K562 (cell line): Measurements from ENCODE around the gene SAFB. TPM values are rescaled to one million over a fixed set of nuclear protein-coding genes. Genes with fewer than 3 reads are reported as not detected.

Experiments
- ATAC-seq: fragments of 200-7000 bp; cut with Tn5 transposase; 3 replicates; pipeline ENCODE4 v1.9.1; 2020; ENCODE audit warnings: moderate library complexity
- BruUV-seq: library from RNA; stranded (reverse); fragments of 400-500 nt; replicated peaks from 2 replicates; lab custom pipeline; 2021; lab: Mats Ljungman, UMichigan
- CTCF ChIA-PET: fragments of 300-600 bp; formaldehyde crosslinking; extraction: SDS; loops from one replicate; lab custom pipeline; 2021; ENCODE audit warnings: low intra/inter-chr PET ratio; lab: Yijun Ruan, JAX
- POLR2A ChIA-PET: fragments of 300-600, 350-650 bp; sonication (Branson Sonifier 250); formaldehyde crosslinking; extraction: SDS; loops from one replicate; lab custom pipeline; 2021; ENCODE audit warnings: antibody characterized with exemption, inconsistent platforms; lab: Yijun Ruan, JAX
- DNase-seq, 4 experiments: peaks; one replicate each; pipeline versions ENCODE4 v3.0.0 to v3.0.0-alpha.2; 2011 to 2018; ENCODE audit warnings: low spot score in 3 of 4, mixed read lengths in 3 of 4; ENCODE audit errors: extremely low read depth in 1 of 4
- FAIRE-seq: peaks from 2 replicates; lab custom pipeline; 2011; peaks lifted over from hg19 to GRCh38; lab: Jason Lieb, UNC
- H2AFZ ChIP-seq: 2 replicates; pipeline ENCODE4 v1.6.0; 2011; ENCODE audit warnings: low read depth, low read length, control low read depth, inconsistent platforms
- H3K27ac ChIP-seq: fragments of 200-600 bp; 3 replicates; pipeline ENCODE4 v1.8.0; 2011; ENCODE audit warnings: low read depth, mild to moderate bottlenecking, control low read depth, inconsistent platforms, low read length, moderate library complexity, mixed read lengths; ENCODE audit errors: extremely low read depth
- H3K27me3 ChIP-seq, 2 experiments: fragments of 300-600 bp in 1 of 2; 2 replicates in 1 of 2; 3 replicates in 1 of 2; pipeline versions ENCODE4 v1.6.0 to v1.8.0; 2011; ENCODE audit warnings: inconsistent platforms in 2 of 2, low read length in 2 of 2, mild to moderate bottlenecking in 1 of 2, mixed read lengths in 1 of 2, moderate library complexity in 1 of 2; ENCODE audit not compliant: control insufficient read depth in 2 of 2, insufficient read depth in 2 of 2
- H3K36me3 ChIP-seq: fragments of 300-600 bp; 3 replicates; pipeline ENCODE4 v1.8.0; 2011; ENCODE audit warnings: mild to moderate bottlenecking, low read length, inconsistent platforms; ENCODE audit not compliant: control insufficient read depth, insufficient read depth
- H3K4me1 ChIP-seq, 2 experiments: fragments of 200-600 bp in 1 of 2; replicated peaks in 1 of 2; 2 replicates in 1 of 2; 3 replicates in 1 of 2; pipeline versions ENCODE4 v1.5.1 to v1.8.0; 2011; ENCODE audit warnings: inconsistent platforms in 2 of 2, low read length in 2 of 2, mild to moderate bottlenecking in 1 of 2, mixed read lengths in 1 of 2, moderate library complexity in 1 of 2; ENCODE audit not compliant: control insufficient read depth in 2 of 2, insufficient read depth in 2 of 2
- H3K4me2 ChIP-seq: 2 replicates; pipeline ENCODE4 v1.6.1; 2011; ENCODE audit warnings: low read length, control low read depth, inconsistent platforms, mixed read lengths; ENCODE audit not compliant: insufficient read depth
- H3K4me3 ChIP-seq: fragments of 200-600 bp; sonication (generic), shearing (Covaris generic); 2 replicates; pipeline ENCODE4 v1.5.1; 2016; ENCODE audit warnings: control low read depth, inconsistent platforms
- H3K79me2 ChIP-seq: fragments of 200-600 bp; 3 replicates; pipeline ENCODE4 v1.8.0; 2011; ENCODE audit warnings: low read length, inconsistent platforms; ENCODE audit not compliant: control insufficient read depth, insufficient read depth
- H3K9ac ChIP-seq, 2 experiments: 2 replicates each; pipeline versions ENCODE4 v1.6.0 to v1.6.1; 2011; ENCODE audit warnings: low read depth in 2 of 2, low read length in 2 of 2, control low read depth in 1 of 2, inconsistent platforms in 1 of 2, mild to moderate bottlenecking in 1 of 2, mixed read lengths in 1 of 2; ENCODE audit not compliant: insufficient read depth in 1 of 2
- H3K9me1 ChIP-seq: one replicate; pipeline ENCODE4 v1.6.0; 2011; ENCODE audit warnings: inconsistent platforms, mild to moderate bottlenecking, low read length, moderate library complexity; ENCODE audit not compliant: control insufficient read depth, insufficient read depth
- H3K9me3 ChIP-seq: replicated peaks from 2 replicates; pipeline ENCODE4 v1.5.1; 2011; ENCODE audit warnings: low read depth, low read length, inconsistent platforms; ENCODE audit not compliant: control insufficient read depth, insufficient read depth
- H4K20me1 ChIP-seq: replicated peaks from 2 replicates; pipeline ENCODE4 v1.6.1; 2011; ENCODE audit warnings: low read length, inconsistent platforms, mixed read lengths; ENCODE audit not compliant: control insufficient read depth, insufficient read depth
- BCLAF1 ChIP-seq, 2 experiments: fragments of 450-650 bp in 1 of 2; IDR thresholded peaks; 2 replicates each; pipeline ENCODE4 v1.6.1; 2011 to 2017; ENCODE audit warnings: low read depth in 2 of 2, antibody characterized with exemption in 1 of 2, borderline replicate concordance in 1 of 2, low read length in 1 of 2, mild to moderate bottlenecking in 1 of 2, mixed read lengths in 1 of 2; ENCODE audit not compliant: control insufficient read depth in 1 of 2
- NFIC ChIP-seq: fragments of 450-650 bp; IDR thresholded peaks from 2 replicates; pipeline ENCODE4 v1.6.1; 2017; ENCODE audit warnings: mild to moderate bottlenecking, inconsistent platforms
- POLR2A ChIP-seq: fragments of 450-650 bp; conservative IDR thresholded peaks from 2 replicates; pipeline ENCODE4 v1.6.1; 2016
- POLR2G ChIP-seq: fragments of 200-400 bp; formaldehyde crosslinking; IDR thresholded peaks from 2 replicates; pipeline ENCODE4 v1.6.1; 2017; ENCODE audit warnings: low read depth, mild to moderate bottlenecking, antibody characterized with exemption, low read length, moderate library complexity
- XRCC3 ChIP-seq: fragments of 450-650 bp; IDR thresholded peaks from 2 replicates; pipeline ENCODE4 v1.6.1; 2017; ENCODE audit warnings: mild to moderate bottlenecking, moderate library complexity
- ZBTB2 ChIP-seq: fragments of 450-650 bp; IDR thresholded peaks from 2 replicates; pipeline ENCODE4 v1.6.1; 2016; ENCODE audit warnings: antibody characterized with exemption
- ZNF445 ChIP-seq: fragments of 250-450 bp; sonication (Bioruptor Pico); IDR thresholded peaks from 2 replicates; pipeline ENCODE4 v1.4.0; 2020; ENCODE audit warnings: low read depth, mild to moderate bottlenecking, moderate library complexity
- WGBS: fragments of 100-300 bp; shearing (Covaris generic); methylation state at CpG from one replicate; pipeline ENCODE4 v1.1.6; 2016; ENCODE audit warnings: low coverage, mixed read lengths; ENCODE audit not compliant: insufficient coverage; ENCODE audit errors: missing lambda C conversion rate; 5-methylcytosine and 5-hydroxymethylcytosine counted together
- in situ Hi-C: fragments of 300-500 bp; cut with MboI; formaldehyde crosslinking; loops from 4 replicates; pipeline ENCODE4 v1.15.0; 2018; ENCODE audit warnings: inconsistent platforms, mixed read lengths
- intact Hi-C: fragments of 100-400 bp; cut with micrococcal nuclease; formaldehyde crosslinking; loops from 2 replicates; pipeline ENCODE4 v1.14.2; 2022
- polyA plus RNA-seq, 8 experiments: library from polyadenylated mRNA; depleted of rRNA in 4 of 8; stranded (reverse) in 5 of 8; unstranded in 3 of 8; fragments of >200 nt; fragmentation: Nextera tagmentation in 2 of 8; fragmentation: Illumina TruSeq in 1 of 8; extraction: Ambion mirVana in 2 of 8; extraction: Trizol in 1 of 8; gene quantifications; 2 replicates each; pipeline versions ENCODE4 v1.2.1 to v1.2.3, GENCODE V29; 2011 to 2014; ENCODE audit warnings: inconsistent platforms in 1 of 8, missing spikeins in 1 of 8
- total RNA-seq, 7 experiments: library from RNA; depleted of rRNA in 6 of 7; stranded (reverse); fragments of >200 nt in 6 of 7; fragmentation: Illumina TruSeq in 2 of 7; extraction: Trizol in 2 of 7; gene quantifications; 2 replicates each; pipeline versions ENCODE4 v1.2.1 to v1.2.3, GENCODE V29; 2011 to 2021; ENCODE audit warnings: low replicate concordance in 1 of 7
- TF ChIP-seq, protein P1 (sequence below): sonication (generic); formaldehyde crosslinking; IDR thresholded peaks from 2 replicates; pipeline ENCODE4 v1.8.0; 2022; ENCODE audit warnings: missing genetic modification reagents, mild to moderate bottlenecking, moderate library complexity, borderline replicate concordance
- TF ChIP-seq, protein P2 (sequence below), 3 experiments: fragments of 200-800 bp in 1 of 3; fragments of 250-450 bp in 1 of 3; fragments of 450-650 bp in 1 of 3; sonication (Bioruptor Pico) in 1 of 3; sonication (Bioruptor generic) in 1 of 3; formaldehyde crosslinking in 1 of 3; IDR thresholded peaks; 2 replicates each; pipeline versions ENCODE4 v1.6.1 to v1.8.0; 2016 to 2022; ENCODE audit warnings: mild to moderate bottlenecking in 2 of 3, missing genetic modification characterization in 2 of 3, missing compliant biosample characterization in 1 of 3, moderate library complexity in 1 of 3

Gene SAFB
- total and polyA plus RNA-seq, 9 of the 15 experiments (the other 6 are each of a cell fraction or from before 2014, with no cell fraction given): 1.1 to 151 (median 83.1) TPM

DNA sequence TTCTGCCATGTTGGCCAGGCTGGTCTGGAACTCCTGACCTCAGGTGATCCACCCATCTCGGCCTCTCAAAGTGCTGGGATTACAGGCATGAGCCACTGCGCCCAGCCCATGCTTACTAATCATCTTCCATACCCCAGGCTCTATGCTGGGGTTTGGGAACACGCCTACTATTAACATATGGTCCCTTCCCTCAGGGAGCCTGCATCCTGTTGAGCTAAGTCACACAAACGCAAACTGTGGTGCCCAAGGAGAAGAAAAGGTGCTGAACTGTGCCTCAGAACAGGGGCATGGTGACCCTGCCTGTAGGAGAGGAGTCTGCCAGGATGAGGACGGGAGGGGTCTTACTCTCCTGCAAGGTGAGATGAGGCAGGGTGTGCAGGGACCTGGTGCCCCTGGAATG lies 51.8 kb downstream of the SAFB start (continued):
- TF ChIP-seq BCLAF1 (IDR thresholded peaks at IDR 0.05; ENCODE audit: borderline replicate concordance in 1 of 2, control insufficient read depth in 1 of 2, low read depth in 2 of 2, low read length in 1 of 2): no peak
- no peak for TF ChIP-seq ZBTB2
- no peak for TF ChIP-seq XRCC3

- TF ChIP-seq ZNF445 (CRISPR knock-in tag) (no peak), POLR2A (peak; percentile 36), NFIC (0 out of 2 replicates have a peak, but pooled peaks have one; percentile 20), POLR2G (peak; percentile 54)
- TF ChIP-seq, protein P1, sequence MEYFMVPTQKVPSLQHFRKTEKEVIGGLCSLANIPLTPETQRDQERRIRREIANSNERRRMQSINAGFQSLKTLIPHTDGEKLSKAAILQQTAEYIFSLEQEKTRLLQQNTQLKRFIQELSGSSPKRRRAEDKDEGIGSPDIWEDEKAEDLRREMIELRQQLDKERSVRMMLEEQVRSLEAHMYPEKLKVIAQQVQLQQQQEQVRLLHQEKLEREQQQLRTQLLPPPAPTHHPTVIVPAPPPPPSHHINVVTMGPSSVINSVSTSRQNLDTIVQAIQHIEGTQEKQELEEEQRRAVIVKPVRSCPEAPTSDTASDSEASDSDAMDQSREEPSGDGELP (CRISPR knock-in tag): peak; percentile 4; the same call in 1 of the 2 replicates
- TF ChIP-seq, protein P2, sequence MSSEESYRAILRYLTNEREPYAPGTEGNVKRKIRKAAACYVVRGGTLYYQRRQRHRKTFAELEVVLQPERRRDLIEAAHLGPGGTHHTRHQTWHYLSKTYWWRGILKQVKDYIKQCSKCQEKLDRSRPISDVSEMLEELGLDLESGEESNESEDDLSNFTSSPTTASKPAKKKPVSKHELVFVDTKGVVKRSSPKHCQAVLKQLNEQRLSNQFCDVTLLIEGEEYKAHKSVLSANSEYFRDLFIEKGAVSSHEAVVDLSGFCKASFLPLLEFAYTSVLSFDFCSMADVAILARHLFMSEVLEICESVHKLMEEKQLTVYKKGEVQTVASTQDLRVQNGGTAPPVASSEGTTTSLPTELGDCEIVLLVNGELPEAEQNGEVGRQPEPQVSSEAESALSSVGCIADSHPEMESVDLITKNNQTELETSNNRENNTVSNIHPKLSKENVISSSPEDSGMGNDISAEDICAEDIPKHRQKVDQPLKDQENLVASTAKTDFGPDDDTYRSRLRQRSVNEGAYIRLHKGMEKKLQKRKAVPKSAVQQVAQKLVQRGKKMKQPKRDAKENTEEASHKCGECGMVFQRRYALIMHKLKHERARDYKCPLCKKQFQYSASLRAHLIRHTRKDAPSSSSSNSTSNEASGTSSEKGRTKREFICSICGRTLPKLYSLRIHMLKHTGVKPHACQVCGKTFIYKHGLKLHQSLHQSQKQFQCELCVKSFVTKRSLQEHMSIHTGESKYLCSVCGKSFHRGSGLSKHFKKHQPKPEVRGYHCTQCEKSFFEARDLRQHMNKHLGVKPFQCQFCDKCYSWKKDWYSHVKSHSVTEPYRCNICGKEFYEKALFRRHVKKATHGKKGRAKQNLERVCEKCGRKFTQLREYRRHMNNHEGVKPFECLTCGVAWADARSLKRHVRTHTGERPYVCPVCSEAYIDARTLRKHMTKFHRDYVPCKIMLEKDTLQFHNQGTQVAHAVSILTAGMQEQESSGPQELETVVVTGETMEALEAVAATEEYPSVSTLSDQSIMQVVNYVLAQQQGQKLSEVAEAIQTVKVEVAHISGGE (CRISPR knock-in tag; IDR thresholded peaks at IDR 0.05): no peak
- intact Hi-C loops (no loop called here), in situ Hi-C loops (no loop called here)
- ATAC-seq (no peak), FAIRE-seq (no peak), DNase-seq (no peak)
- Histone ChIP-seq H3K36me3 (peaks cover 20% of the 10 kb centered on the region; the same call in 2 of the 3 replicates), H4K20me1 (no peaks in the 10 kb centered on the region; the same call in 1 of the 2 replicates), H3K4me2 (no peak overlapping the region), H3K27ac (no peak overlapping the region), H3K9me3 (no peaks in the 10 kb centered on the region), H2AFZ (no peak overlapping the region), H3K9me1 (no peaks in the 10 kb centered on the region), H3K27me3 (no peaks in the 10 kb centered on the region), H3K4me1 (peaks cover 17 to 53% of the 10 kb centered on the region in 2 experiments), H3K9ac (peak overlapping the region in 1 of 2 experiments; percentile 22; a peak in 2 of 4 replicates), H3K79me2 (peaks cover 12% of the 10 kb centered on the region), H3K4me3 (no peak overlapping the region)
- POLR2A ChIA-PET: interaction anchor here (0.6 to 2.8 kb wide), 6 partner anchors 9 to 33 kb away, joined by 3 to 9 read pairs (median 3); partner anchors contain the start of gene RPL36
- CTCF ChIA-PET: no interaction called here
- WGBS: 67% methylated on average over 12 of the region's 17 CpGs
- BruUV-seq: no TSS peak
Measured at GRCh38 chr19:5676105-5676771, 53.4 kb downstream of the SAFB start.
